Measurements from ENCODE around the gene AP3S1. TPM values are rescaled to one million over a fixed set of nuclear protein-coding genes. Genes with fewer than 3 reads are reported as not detected.
A peak's percentile ranks its signal among the peaks of the same experiment; 100 is the strongest.

Gene AP3S1
- total RNA-seq, result 10 to 100 TPM; 44.5 to 46.3 TPM
- 10 to 100 TPM; 69.4 to 97.3 TPM for polyA plus RNA-seq

DNA sequence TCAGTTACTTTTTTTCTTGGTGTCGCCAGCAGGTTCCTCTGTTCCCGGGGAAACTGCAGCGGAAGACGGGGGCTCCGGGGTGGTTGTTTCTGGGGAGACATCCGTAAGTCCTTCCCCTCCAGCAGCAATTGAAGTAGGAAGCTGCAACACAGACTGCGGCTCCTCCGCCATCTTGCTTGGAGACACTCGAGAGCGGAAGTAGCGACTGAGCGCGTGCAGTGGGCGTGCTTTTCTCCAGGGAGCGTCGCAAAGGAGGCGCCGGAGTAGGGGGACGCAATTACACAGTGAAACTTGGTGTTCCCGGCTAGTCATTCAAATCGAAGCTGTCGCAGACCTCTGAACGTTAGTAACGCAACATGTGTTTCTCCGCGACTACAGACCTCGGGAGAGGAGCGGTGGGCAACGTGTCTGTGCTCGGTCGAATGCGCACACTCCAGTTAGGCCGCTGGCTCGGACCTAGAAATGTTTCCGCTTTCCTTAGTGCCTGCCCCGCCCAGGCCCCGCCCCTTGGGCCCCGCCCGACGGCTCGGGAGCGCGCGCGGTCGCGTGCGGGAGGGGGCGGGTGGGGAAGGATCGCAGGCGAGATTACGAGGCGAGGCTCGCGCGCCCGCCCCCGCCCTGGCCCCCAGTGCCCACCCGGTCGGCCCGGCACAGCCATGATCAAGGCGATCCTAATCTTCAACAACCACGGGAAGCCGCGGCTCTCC, at the start of gene AP3S1, which contains the start of gene ATG12:
Gene AP3S1, plus strand, starts transcription at position 554 of the 707 bp plus-strand sequence. Its CDS starts 103 bp downstream, at position 657.
Gene ATG12, minus strand, starts transcription at position 184 of the 707 bp plus-strand sequence. Its CDS starts 13 bp downstream, at position 171.
- H3K9me3 Mint-ChIP-seq, result no peaks in the 10 kb centered on the region
- H3K27me3 Mint-ChIP-seq, result no peaks in the 10 kb centered on the region
- CTCF ChIA-PET (ENCODE audit: partially characterized antibody), result interaction anchor here (0.6 to 3.4 kb wide), 4 partner anchors 9 to 206 kb away, joined by 3 to 14 read pairs (median 4); no protein-coding TSS in a partner anchor
- Histone ChIP-seq H3K9me3 (ENCODE audit: control insufficient read depth in 1 of 2, low read length in 2 of 2) (no peaks in the 10 kb centered on the region), H3K27me3 (ENCODE audit: insufficient read depth, low read length) (no peaks in the 10 kb centered on the region), H3K27ac (ENCODE audit: low read depth, low read length) (peak within 1 kb of the TSS; percentile 93), H3K4me3 (ENCODE audit: low read length in 2 of 2) (peak within 1 kb of the TSS; percentile 79 to 91), H3K36me3 (ENCODE audit: insufficient read depth, low read length) (peaks cover 7% of the 10 kb centered on the region), H3K4me1 (ENCODE audit: insufficient read depth, low read length) (peaks cover 55% of the 10 kb centered on the region)
- intact Hi-C loops (cut with micrococcal nuclease), result loop anchor here (1.0 to 5.0 kb wide), 6 partner anchors 215 to 669 kb away; partner anchors contain the start of genes CCDC112, COMMD10, FEM1C and PGGT1B
- peak within 1 kb of the TSS; percentile 97 to 99 (median 99) for H3K4me3 Mint-ChIP-seq
- H3K27ac Mint-ChIP-seq, result peak within 1 kb of the TSS; percentile 99 to 100 (median 100)
- peaks cover 33 to 74% (median 52%) of the 10 kb centered on the region in 4 donors for H3K4me1 Mint-ChIP-seq
- peaks cover 5 to 27% of the 10 kb centered on the region in 2 donors for H3K36me3 Mint-ChIP-seq
- POLR2A ChIA-PET (ENCODE audit: partially characterized antibody), result interaction anchor here (0.6 to 5.8 kb wide), 9 partner anchors 10 to 546 kb away, joined by 3 to 59 read pairs (median 4); partner anchors contain the start of genes COMMD10, FEM1C and TMED7
- DNase-seq, result peak; percentile 92 to 95 (median 94)

GRCh38 chr5:115795700-115796099, 46.0 kb upstream of the AP3S1 start:
- H3K9me3 Mint-ChIP-seq, result no peaks in the 10 kb centered on the region
- H3K36me3 ChIP-seq (ENCODE audit: insufficient read depth, low read length), result no peaks in the 10 kb centered on the region
- H3K4me3 ChIP-seq (ENCODE audit: low read length in 2 of 2), result no peak overlapping the region
- H3K27ac Mint-ChIP-seq, result no peak overlapping the region
- ChIA-PET POLR2A (ENCODE audit: partially characterized antibody) (no interaction called here), CTCF (ENCODE audit: partially characterized antibody) (no interaction called here)
- no peak overlapping the region for H3K4me3 Mint-ChIP-seq
- no peak overlapping the region for H3K27ac ChIP-seq (ENCODE audit: low read depth, low read length)
- intact Hi-C loops (cut with micrococcal nuclease), result no loop called here
- no peaks in the 10 kb centered on the region for H3K36me3 Mint-ChIP-seq
- no peaks in the 10 kb centered on the region for H3K4me1 Mint-ChIP-seq
- peaks cover 12 to 15% of the 10 kb centered on the region in 2 donors for H3K27me3 Mint-ChIP-seq
- no peak for DNase-seq
- no peaks in the 10 kb centered on the region for H3K9me3 ChIP-seq (ENCODE audit: control insufficient read depth in 1 of 2, low read length in 2 of 2)
- H3K4me1 ChIP-seq (ENCODE audit: insufficient read depth, low read length), result no peaks in the 10 kb centered on the region
- H3K27me3 ChIP-seq (ENCODE audit: insufficient read depth, low read length), result no peaks in the 10 kb centered on the region

DNA sequence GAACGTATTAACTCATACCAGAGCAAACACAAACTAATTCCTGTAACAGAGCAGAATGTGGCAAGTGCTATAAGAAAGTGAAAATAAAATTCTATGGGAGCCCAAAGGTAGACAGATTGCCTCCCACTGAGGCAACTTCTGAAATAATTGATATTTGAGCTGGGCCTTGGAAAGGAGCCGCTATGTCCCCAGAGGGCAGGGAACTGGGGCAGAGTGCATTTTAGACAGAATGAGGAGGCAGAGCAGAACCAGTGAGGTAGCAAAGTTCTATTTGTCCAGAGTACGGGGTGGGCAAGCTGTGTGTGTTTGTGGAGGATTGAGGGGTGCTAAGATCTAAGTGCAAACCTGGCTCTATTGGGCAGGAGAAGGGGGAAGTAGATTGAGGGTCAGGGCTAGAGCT, 45.1 kb upstream of the AP3S1 start:
- Mint-ChIP-seq H3K27me3 (peaks cover 11 to 13% of the 10 kb centered on the region in 2 donors), H3K4me1 (no peaks in the 10 kb centered on the region), H3K27ac (no peak overlapping the region), H3K36me3 (no peaks in the 10 kb centered on the region), H3K4me3 (no peak overlapping the region), H3K9me3 (no peaks in the 10 kb centered on the region)
- CTCF ChIA-PET (ENCODE audit: partially characterized antibody), result interaction anchor here (0.8 kb wide), 1 partner anchor 12 kb away, joined by 3 read pairs; no protein-coding TSS in a partner anchor
- Histone ChIP-seq H3K4me3 (ENCODE audit: low read length in 2 of 2) (no peak overlapping the region), H3K27me3 (ENCODE audit: insufficient read depth, low read length) (no peaks in the 10 kb centered on the region), H3K27ac (ENCODE audit: low read depth, low read length) (no peak overlapping the region), H3K4me1 (ENCODE audit: insufficient read depth, low read length) (no peaks in the 10 kb centered on the region), H3K9me3 (ENCODE audit: control insufficient read depth in 1 of 2, low read length in 2 of 2) (no peaks in the 10 kb centered on the region), H3K36me3 (ENCODE audit: insufficient read depth, low read length) (no peaks in the 10 kb centered on the region)
- POLR2A ChIA-PET (ENCODE audit: partially characterized antibody), result no interaction called here
- intact Hi-C loops (cut with micrococcal nuclease), result no loop called here
- no peak for DNase-seq

- peaks cover 4 to 11% of the 10 kb centered on the region in 2 donors for H3K27me3 Mint-ChIP-seq
- H3K36me3 Mint-ChIP-seq, result no peaks in the 10 kb centered on the region
- ChIA-PET POLR2A (ENCODE audit: partially characterized antibody) (no interaction called here), CTCF (ENCODE audit: partially characterized antibody) (interaction anchor here (1.1 kb wide), 1 partner anchor 10 kb away, joined by 3 read pairs; no protein-coding TSS in a partner anchor)
- no peak for DNase-seq
- H3K9me3 Mint-ChIP-seq, result peaks cover 0 to 2% (median 0%) of the 10 kb centered on the region in 8 donors
- Histone ChIP-seq H3K27ac (ENCODE audit: low read depth, low read length) (no peak overlapping the region), H3K9me3 (ENCODE audit: control insufficient read depth in 1 of 2, low read length in 2 of 2) (no peaks in the 10 kb centered on the region), H3K27me3 (ENCODE audit: insufficient read depth, low read length) (no peaks in the 10 kb centered on the region), H3K36me3 (ENCODE audit: insufficient read depth, low read length) (no peaks in the 10 kb centered on the region), H3K4me3 (ENCODE audit: low read length in 2 of 2) (no peak overlapping the region), H3K4me1 (ENCODE audit: insufficient read depth, low read length) (no peaks in the 10 kb centered on the region)
- no peak overlapping the region for H3K27ac Mint-ChIP-seq
- intact Hi-C loops (cut with micrococcal nuclease), result no loop called here
- H3K4me3 Mint-ChIP-seq, result no peak overlapping the region
- no peaks in the 10 kb centered on the region for H3K4me1 Mint-ChIP-seq
These were observed 43.5 kb upstream of the AP3S1 start for GRCh38 chr5:115798252-115798651.

- Mint-ChIP-seq H3K27ac (no peak overlapping the region), H3K27me3 (peaks cover 4 to 12% of the 10 kb centered on the region in 2 donors), H3K9me3 (peaks cover 0 to 2% (median 0%) of the 10 kb centered on the region in 8 donors), H3K4me3 (no peak overlapping the region), H3K36me3 (no peaks in the 10 kb centered on the region), H3K4me1 (no peaks in the 10 kb centered on the region)
- H3K36me3 ChIP-seq (ENCODE audit: insufficient read depth, low read length), result no peaks in the 10 kb centered on the region
- no peak for DNase-seq
- POLR2A ChIA-PET (ENCODE audit: partially characterized antibody), result no interaction called here
- H3K9me3 ChIP-seq (ENCODE audit: control insufficient read depth in 1 of 2, low read length in 2 of 2), result no peaks in the 10 kb centered on the region
- H3K27ac ChIP-seq (ENCODE audit: low read depth, low read length), result no peak overlapping the region
- CTCF ChIA-PET (ENCODE audit: partially characterized antibody), result no interaction called here
- no peaks in the 10 kb centered on the region for H3K4me1 ChIP-seq (ENCODE audit: insufficient read depth, low read length)
- no peaks in the 10 kb centered on the region for H3K27me3 ChIP-seq (ENCODE audit: insufficient read depth, low read length)
- intact Hi-C loops (cut with micrococcal nuclease), result no loop called here
- no peak overlapping the region for H3K4me3 ChIP-seq (ENCODE audit: low read length in 2 of 2)
These were observed 41.6 kb upstream of the AP3S1 start for GRCh38 chr5:115800108-115800507.

- H3K4me1 Mint-ChIP-seq, result no peaks in the 10 kb centered on the region
- H3K27me3 Mint-ChIP-seq, result peaks cover 4 to 12% of the 10 kb centered on the region in 2 donors
- H3K4me1 ChIP-seq (ENCODE audit: insufficient read depth, low read length), result no peaks in the 10 kb centered on the region
- CTCF ChIA-PET (ENCODE audit: partially characterized antibody), result no interaction called here
- no peaks in the 10 kb centered on the region for H3K9me3 ChIP-seq (ENCODE audit: control insufficient read depth in 1 of 2, low read length in 2 of 2)
- intact Hi-C loops (cut with micrococcal nuclease), result no loop called here
- no peak overlapping the region for H3K4me3 ChIP-seq (ENCODE audit: low read length in 2 of 2)
- H3K9me3 Mint-ChIP-seq, result peaks cover 0 to 2% (median 0%) of the 10 kb centered on the region in 8 donors
- POLR2A ChIA-PET (ENCODE audit: partially characterized antibody), result no interaction called here
- no peak for DNase-seq
- H3K4me3 Mint-ChIP-seq, result no peak overlapping the region
- H3K27me3 ChIP-seq (ENCODE audit: insufficient read depth, low read length), result no peaks in the 10 kb centered on the region
- no peaks in the 10 kb centered on the region for H3K36me3 ChIP-seq (ENCODE audit: insufficient read depth, low read length)
- no peak overlapping the region for H3K27ac Mint-ChIP-seq
- no peak overlapping the region for H3K27ac ChIP-seq (ENCODE audit: low read depth, low read length)
- H3K36me3 Mint-ChIP-seq, result no peaks in the 10 kb centered on the region
These were observed 40.6 kb upstream of the AP3S1 start for GRCh38 chr5:115801152-115801551.

DNA sequence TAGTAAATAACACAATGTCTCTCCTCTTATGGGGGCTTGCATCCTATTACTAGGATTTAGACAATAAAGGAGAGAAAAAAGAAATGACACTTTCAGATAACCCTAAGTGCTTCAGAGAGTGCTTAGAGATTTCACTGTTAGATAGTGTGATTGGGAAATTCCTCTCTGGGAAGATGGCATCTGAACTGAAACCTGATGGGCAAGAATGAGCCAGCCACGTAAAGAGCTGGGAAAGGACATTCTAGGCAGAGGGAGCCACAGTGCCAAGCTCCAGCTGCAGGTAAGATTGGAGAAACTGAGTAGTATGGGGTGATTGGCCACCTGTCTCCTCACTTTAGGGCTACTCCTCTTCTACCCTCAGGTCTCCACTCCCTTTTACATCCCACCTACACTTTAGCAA, 39.8 kb upstream of the AP3S1 start:
- intact Hi-C loops (cut with micrococcal nuclease), result no loop called here
- Mint-ChIP-seq H3K9me3 (peaks cover 0 to 2% (median 0%) of the 10 kb centered on the region in 8 donors), H3K4me1 (no peaks in the 10 kb centered on the region), H3K27me3 (peaks cover 2 to 12% of the 10 kb centered on the region in 2 donors), H3K27ac (no peak overlapping the region), H3K4me3 (no peak overlapping the region), H3K36me3 (no peaks in the 10 kb centered on the region)
- Histone ChIP-seq H3K9me3 (ENCODE audit: control insufficient read depth in 1 of 2, low read length in 2 of 2) (no peaks in the 10 kb centered on the region), H3K27me3 (ENCODE audit: insufficient read depth, low read length) (no peaks in the 10 kb centered on the region), H3K36me3 (ENCODE audit: insufficient read depth, low read length) (no peaks in the 10 kb centered on the region), H3K27ac (ENCODE audit: low read depth, low read length) (no peak overlapping the region), H3K4me1 (ENCODE audit: insufficient read depth, low read length) (no peaks in the 10 kb centered on the region), H3K4me3 (ENCODE audit: low read length in 2 of 2) (no peak overlapping the region)
- CTCF ChIA-PET (ENCODE audit: partially characterized antibody), result no interaction called here
- POLR2A ChIA-PET (ENCODE audit: partially characterized antibody), result no interaction called here
- DNase-seq, result no peak
